Stomach (tissue), 9 donors: ENCODE measurements around the gene DPYD. TPM values are rescaled to one million over a fixed set of nuclear protein-coding genes. Genes with fewer than 3 reads are reported as not detected.

Experiments used
- DNase-seq, 2 donors: peaks; one replicate each; pipeline versions ENCODE4 v3.0.0 to v3.0.0-alpha.2; 2013 to 2019
- H3K27ac ChIP-seq, 5 donors: fragments of 200-600 bp in 4 of 5; sonication (generic) in 4 of 5; one replicate each; pipeline ENCODE4 v1.5.1; 2013 to 2019; ENCODE audit warnings: mild to moderate bottlenecking in 1 of 5, moderate library complexity in 1 of 5
- H3K27me3 ChIP-seq, 3 donors: fragments of 200-600 bp; sonication (generic); one replicate each; pipeline ENCODE4 v1.5.1; 2017 to 2019; ENCODE audit warnings: mixed run types in 1 of 3
- H3K36me3 ChIP-seq, 4 donors: fragments of 200-600 bp; sonication (generic); 1 replicate in 3 of 4; 2 replicates in 1 of 4; pipeline ENCODE4 v1.5.1; 2016 to 2019
- H3K4me1 ChIP-seq, 4 donors: fragments of 200-600 bp; sonication (generic); one replicate each; pipeline ENCODE4 v1.5.1; 2016 to 2019
- H3K4me3 ChIP-seq, 4 donors: fragments of 200-600 bp; sonication (generic) in 3 of 4; one replicate each; pipeline ENCODE4 v1.5.1; 2016 to 2019; ENCODE audit warnings: mild to moderate bottlenecking in 1 of 4
- H3K9me3 ChIP-seq, 4 donors: fragments of 200-600 bp; sonication (generic); one replicate each; pipeline ENCODE4 v1.5.1; 2016 to 2019
- EP300 ChIP-seq: sonication (generic); formaldehyde crosslinking; IDR thresholded peaks from one replicate; pipeline ENCODE4 v1.6.1; 2017; ENCODE audit warnings: antibody characterized with exemption
- POLR2A ChIP-seq, 4 donors: fragments of 450-650 bp; IDR thresholded peaks; one replicate each; pipeline ENCODE4 v1.6.1; 2016; ENCODE audit warnings: antibody characterized with exemption in 4 of 4, control low read depth in 2 of 4, mild to moderate bottlenecking in 1 of 4, moderate library complexity in 1 of 4
- POLR2AphosphoS5 ChIP-seq, 3 donors: sonication (generic); formaldehyde crosslinking; IDR thresholded peaks; one replicate each; pipeline ENCODE4 v1.6.1; 2016; ENCODE audit warnings: antibody characterized with exemption in 3 of 3
- WGBS, 5 donors: extraction: QIAGEN DNeasy Blood & Tissue Kit in 3 of 5; methylation state at CpG; one replicate each; pipeline versions ENCODE4 v1.1.5 to v1.1.7; 2013 to 2018; 5-methylcytosine and 5-hydroxymethylcytosine counted together
- intact Hi-C: fragments of 100-400 bp; cut with DNase I; formaldehyde crosslinking; loops from one replicate; pipeline ENCODE4 v1.15.1; 2023; ENCODE audit warnings: low total_unique reads
- polyA plus RNA-seq, 3 donors: library from polyadenylated mRNA; stranded (reverse); fragments of 200-250 nt; gene quantifications; one replicate each; pipeline ENCODE4 v1.2.3, GENCODE V29; 2013
- total RNA-seq, 5 donors: library from RNA; depleted of rRNA; stranded (reverse); fragments of >200 nt; gene quantifications; one replicate each; pipeline versions ENCODE4 v1.1.0 to v1.2.3, GENCODE V29; 2014 to 2016
- TF ChIP-seq, protein P1 (sequence below), 7 experiments: fragments of 450-650 bp in 4 of 7; fragments of 200-600 bp in 3 of 7; sonication (generic) in 3 of 7; IDR thresholded peaks; one replicate each; pipeline ENCODE4 v1.5.1; 2016 to 2019; ENCODE audit warnings: antibody characterized with exemption in 7 of 7, control low read depth in 2 of 7, mild to moderate bottlenecking in 1 of 7
- donor health status: healthy with polysubstance abuse.
- donor health status: Bipolar disorder and iron deficiency.
- donor health status: healthy.

The DPYD gene
- total and polyA plus RNA-seq, 8 donors: 7.5 to 58.2 (median 18.2) TPM

GRCh38 chr1:97210307-97210706 lies 710.5 kb downstream of the DPYD start:
- DNase-seq: no peak
- Histone ChIP-seq H3K27me3 (no peaks in the 10 kb centered on the region), H3K36me3 (no peaks in the 10 kb centered on the region), H3K4me3 (no peak overlapping the region), H3K4me1 (no peaks in the 10 kb centered on the region), H3K9me3 (no peaks in the 10 kb centered on the region), H3K27ac (no peak overlapping the region)
- intact Hi-C loops: no loop called here
- TF ChIP-seq POLR2A (IDR thresholded peaks at IDR 0.05): no peak
- 48 to 87% (median 65%) methylated on average over 1 of the region's 1 CpG for WGBS, 5 donors

DNA sequence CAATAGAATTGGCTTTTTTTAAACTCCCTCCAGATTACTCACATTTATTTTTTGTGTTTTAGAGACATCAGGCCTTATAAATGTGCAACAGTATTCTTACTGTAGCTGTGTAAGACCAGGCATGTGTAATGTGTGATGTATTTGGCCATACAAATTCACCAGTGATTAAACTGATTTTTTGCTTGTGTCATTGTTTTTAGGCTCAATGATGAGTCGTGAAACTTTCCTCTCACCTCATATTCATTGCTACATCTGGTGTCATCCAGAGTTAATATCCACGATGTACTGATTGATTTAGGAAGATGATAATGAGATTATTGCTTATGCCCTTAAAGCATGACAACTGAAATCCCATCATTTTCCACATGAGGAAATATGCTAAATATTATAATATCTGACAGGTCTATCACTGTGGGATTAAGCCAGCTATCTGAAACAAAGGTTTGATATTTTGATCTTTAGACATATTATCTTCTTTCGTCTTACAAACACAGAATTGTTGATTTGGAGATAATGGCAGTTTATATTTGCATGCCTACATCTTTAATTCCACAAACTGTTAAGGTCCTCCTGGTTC lies 711.4 kb downstream of the DPYD start:
- H3K36me3 ChIP-seq: no peaks in the 10 kb centered on the region
- H3K27me3 ChIP-seq: no peaks in the 10 kb centered on the region
- DNase-seq: no peak
- 49 to 70% (median 62%) methylated on average over 3 of the region's 3 CpGs for WGBS, 5 donors
- TF ChIP-seq, protein P1, sequence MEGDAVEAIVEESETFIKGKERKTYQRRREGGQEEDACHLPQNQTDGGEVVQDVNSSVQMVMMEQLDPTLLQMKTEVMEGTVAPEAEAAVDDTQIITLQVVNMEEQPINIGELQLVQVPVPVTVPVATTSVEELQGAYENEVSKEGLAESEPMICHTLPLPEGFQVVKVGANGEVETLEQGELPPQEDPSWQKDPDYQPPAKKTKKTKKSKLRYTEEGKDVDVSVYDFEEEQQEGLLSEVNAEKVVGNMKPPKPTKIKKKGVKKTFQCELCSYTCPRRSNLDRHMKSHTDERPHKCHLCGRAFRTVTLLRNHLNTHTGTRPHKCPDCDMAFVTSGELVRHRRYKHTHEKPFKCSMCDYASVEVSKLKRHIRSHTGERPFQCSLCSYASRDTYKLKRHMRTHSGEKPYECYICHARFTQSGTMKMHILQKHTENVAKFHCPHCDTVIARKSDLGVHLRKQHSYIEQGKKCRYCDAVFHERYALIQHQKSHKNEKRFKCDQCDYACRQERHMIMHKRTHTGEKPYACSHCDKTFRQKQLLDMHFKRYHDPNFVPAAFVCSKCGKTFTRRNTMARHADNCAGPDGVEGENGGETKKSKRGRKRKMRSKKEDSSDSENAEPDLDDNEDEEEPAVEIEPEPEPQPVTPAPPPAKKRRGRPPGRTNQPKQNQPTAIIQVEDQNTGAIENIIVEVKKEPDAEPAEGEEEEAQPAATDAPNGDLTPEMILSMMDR (IDR thresholded peaks at IDR 0.05): no peak
- no peak for TF ChIP-seq POLR2AphosphoS5 (IDR thresholded peaks at IDR 0.05)
- no peak overlapping the region for H3K4me3 ChIP-seq
- no peaks in the 10 kb centered on the region for H3K9me3 ChIP-seq
- intact Hi-C loops: no loop called here
- H3K4me1 ChIP-seq: peaks cover 0 to 7% (median 3%) of the 10 kb centered on the region in 4 donors
- no peak overlapping the region for H3K27ac ChIP-seq

GRCh38 chr1:97207868-97208267 lies 713.0 kb downstream of the DPYD start:
- Histone ChIP-seq H3K9me3 (no peaks in the 10 kb centered on the region), H3K27me3 (no peaks in the 10 kb centered on the region), H3K4me3 (no peak overlapping the region), H3K36me3 (no peaks in the 10 kb centered on the region), H3K4me1 (peaks cover 0 to 12% (median 6%) of the 10 kb centered on the region in 4 donors), H3K27ac (no peak overlapping the region)
- intact Hi-C loops: no loop called here
- DNase-seq: no peak
- no peak for TF ChIP-seq POLR2A (IDR thresholded peaks at IDR 0.05)
- no peak for TF ChIP-seq EP300
- no peak for TF ChIP-seq POLR2AphosphoS5 (IDR thresholded peaks at IDR 0.05)
- TF ChIP-seq, protein P1 (IDR thresholded peaks at IDR 0.05): no peak

- no peak overlapping the region for H3K27ac ChIP-seq
- intact Hi-C loops: no loop called here
- no peak overlapping the region for H3K4me3 ChIP-seq
- H3K36me3 ChIP-seq: no peaks in the 10 kb centered on the region
- DNase-seq: peak in 1 of 2 donors; percentile 10
- no peak for TF ChIP-seq EP300
- TF ChIP-seq, protein P1 (IDR thresholded peaks at IDR 0.05): no peak
- no peak for TF ChIP-seq POLR2AphosphoS5 (IDR thresholded peaks at IDR 0.05)
- no peak for TF ChIP-seq POLR2A (IDR thresholded peaks at IDR 0.05)
- peaks cover 0 to 12% (median 6%) of the 10 kb centered on the region in 4 donors for H3K4me1 ChIP-seq
- no peaks in the 10 kb centered on the region for H3K9me3 ChIP-seq
- WGBS, 5 donors: 54 to 89% (median 80%) methylated on average over 1 of the region's 1 CpG
- no peaks in the 10 kb centered on the region for H3K27me3 ChIP-seq
These were observed 716.4 kb downstream of the DPYD start for GRCh38 chr1:97204468-97204867.

DNA sequence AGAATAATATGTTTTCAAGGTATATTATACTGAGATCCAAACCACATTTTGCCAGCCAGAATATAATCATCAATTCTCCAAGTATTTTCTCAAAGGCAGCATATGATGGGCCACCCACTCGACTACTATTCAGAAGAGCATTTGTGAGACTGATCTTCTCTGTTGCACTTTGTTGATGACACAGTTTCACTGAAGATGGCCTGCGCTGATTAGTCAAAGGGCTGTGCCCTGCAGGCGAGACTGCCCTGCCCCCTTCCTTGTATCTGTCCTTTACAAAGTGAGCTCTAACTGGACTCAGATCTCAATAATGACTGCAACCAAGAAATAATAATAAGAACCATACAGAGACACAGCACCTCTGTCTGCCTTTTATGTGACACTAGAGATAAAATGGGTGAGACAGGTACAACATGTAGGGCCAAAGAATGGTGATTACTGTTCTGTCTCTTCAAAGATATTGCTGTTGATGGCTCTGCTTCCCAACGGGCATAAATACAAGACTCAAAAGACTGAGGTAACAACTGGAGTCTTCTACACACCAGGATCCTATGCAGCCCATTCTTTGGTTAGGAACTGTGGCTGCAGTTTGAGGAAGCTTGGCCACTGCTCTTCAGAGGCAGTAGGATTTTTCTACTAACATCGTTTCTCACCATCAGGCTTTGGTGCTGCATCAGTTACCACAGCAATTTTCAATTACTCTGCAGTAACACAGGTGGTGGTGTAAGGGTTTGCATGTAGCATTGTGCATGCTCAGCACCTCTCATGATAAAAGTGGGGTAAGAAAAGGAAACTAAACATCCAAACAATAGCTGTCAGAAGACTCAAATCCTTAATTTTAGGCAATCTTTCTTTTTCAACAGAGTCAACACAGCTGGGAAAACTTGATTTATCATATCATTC lies 718.1 kb downstream of the DPYD start:
- Histone ChIP-seq H3K27me3 (no peaks in the 10 kb centered on the region), H3K36me3 (no peaks in the 10 kb centered on the region), H3K27ac (no peak overlapping the region), H3K4me3 (no peak overlapping the region), H3K9me3 (no peaks in the 10 kb centered on the region), H3K4me1 (peaks cover 0 to 12% (median 6%) of the 10 kb centered on the region in 4 donors)
- TF ChIP-seq POLR2AphosphoS5 (IDR thresholded peaks at IDR 0.05): no peak
- TF ChIP-seq, protein P1 (IDR thresholded peaks at IDR 0.05): no peak
- no peak for TF ChIP-seq POLR2A (IDR thresholded peaks at IDR 0.05)
- no peak for TF ChIP-seq EP300
- intact Hi-C loops: no loop called here
- no peak for DNase-seq
- WGBS, 5 donors: 73 to 89% (median 77%) methylated on average over 5 of the region's 5 CpGs
